ENCODE data around the gene SLC4A1.
A peak's percentile ranks its signal among the peaks of the same experiment; 100 is the strongest.
"Not testable (repeated sequence)": the region's sequence is repeated elsewhere in the genome, so short reads cannot be mapped to it uniquely, and the experiment has no call there.

Gene SLC4A1

GRCh38 chr17:44256671-44257070, 11.3 kb downstream of the SLC4A1 start:
- no peak for DNase-seq (ENCODE audit: low read depth in 3 of 3)

GRCh38 chr17:44255915-44256314, 12.0 kb downstream of the SLC4A1 start:
- no peak for DNase-seq (ENCODE audit: low read depth in 3 of 3)

- DNase-seq (ENCODE audit: low read depth in 3 of 3): no peak
Measured at GRCh38 chr17:44254361-44255095, 13.4 kb downstream of the SLC4A1 start.

GRCh38 chr17:44253006-44253405, 14.9 kb downstream of the SLC4A1 start:
- no peak for DNase-seq (ENCODE audit: low read depth in 3 of 3)

- no peak for DNase-seq (ENCODE audit: low read depth in 3 of 3)
Measured at GRCh38 chr17:44251062-44251461, 16.9 kb downstream of the SLC4A1 start.

- DNase-seq (ENCODE audit: low read depth in 3 of 3): no peak
Measured at GRCh38 chr17:44249501-44250246, 18.3 kb downstream of the SLC4A1 start.

GRCh38 chr17:44247876-44248736, 19.8 kb downstream of the SLC4A1 start:
- DNase-seq (ENCODE audit: low read depth in 3 of 3): no peak

- no peak for DNase-seq (ENCODE audit: low read depth in 3 of 3)
Measured at GRCh38 chr17:44247440-44247841, 20.5 kb downstream of the SLC4A1 start.

- DNase-seq (ENCODE audit: low read depth in 3 of 3): no peak
Measured at GRCh38 chr17:44241106-44241624, 26.8 kb downstream of the SLC4A1 start.

GRCh38 chr17:44237886-44238285, 30.0 kb downstream of the SLC4A1 start:
- DNase-seq (ENCODE audit: low read depth in 3 of 3): not testable (repeated sequence)

GRCh38 chr17:44236444-44236991, 31.4 kb downstream of the SLC4A1 start:
- no peak for DNase-seq (ENCODE audit: low read depth in 3 of 3)

- DNase-seq (ENCODE audit: low read depth in 3 of 3): no peak
Measured at GRCh38 chr17:44235583-44235936, 32.4 kb downstream of the SLC4A1 start.

- DNase-seq (ENCODE audit: low read depth in 3 of 3): no peak
Measured at GRCh38 chr17:44233582-44233981, 34.4 kb downstream of the SLC4A1 start.

- no peak for DNase-seq (ENCODE audit: low read depth in 3 of 3)
Measured at GRCh38 chr17:44232061-44232460, 35.9 kb downstream of the SLC4A1 start.

- DNase-seq (ENCODE audit: low read depth in 3 of 3): no peak
Measured at GRCh38 chr17:44230140-44230539, 37.8 kb downstream of the SLC4A1 start.

- DNase-seq (ENCODE audit: low read depth in 3 of 3): no peak
Measured at GRCh38 chr17:44229090-44229489, 38.8 kb downstream of the SLC4A1 start.

- no peak for DNase-seq (ENCODE audit: low read depth in 3 of 3)
Measured at GRCh38 chr17:44223541-44224071, 44.3 kb downstream of the SLC4A1 start.

GRCh38 chr17:44222112-44222869, 45.6 kb downstream of the SLC4A1 start:
- no peak for DNase-seq (ENCODE audit: low read depth in 3 of 3)

GRCh38 chr17:44221862-44222111, 46.1 kb downstream of the SLC4A1 start:
- peak in 1 of 3 experiments; percentile 25 for DNase-seq (ENCODE audit: low read depth in 3 of 3)

- DNase-seq (ENCODE audit: low read depth in 3 of 3): peak in 1 of 3 experiments; percentile 42
Measured at GRCh38 chr17:44221084-44221861, 46.7 kb downstream of the SLC4A1 start.

All from stimulated activated CD4-positive, alpha-beta T cell treated with anti-CD3 and anti-CD28 coated beads, TNF-alpha, amount 100 ng/mL, for 4 hours (primary cell).